DOHH2 (cell line): ENCODE results near the gene FBXW7.

Experiments
- H3F3A ChIP-seq: fragments of 200-600 bp; sonication (generic), shearing (Covaris generic); 2 replicates; pipeline ENCODE4 v1.6.0; 2016; ENCODE audit warnings: antibody characterized with exemption, mild to moderate bottlenecking; ENCODE audit not compliant: control insufficient read depth, insufficient read depth
- H3K27ac ChIP-seq: fragments of 200-600 bp; sonication (generic); 2 replicates; pipeline ENCODE4 v1.5.1; 2014; ENCODE audit warnings: low read depth, mild to moderate bottlenecking, low read length, moderate library complexity
- H3K27me3 ChIP-seq: fragments of 200-600 bp; sonication (generic); 2 replicates; pipeline ENCODE4 v1.6.1; 2014; ENCODE audit warnings: mild to moderate bottlenecking, low read length, mixed read lengths; ENCODE audit not compliant: control insufficient read depth
- H3K36me3 ChIP-seq: fragments of 200-600 bp; sonication (generic); 2 replicates; pipeline ENCODE4 v1.6.1; 2014; ENCODE audit warnings: mild to moderate bottlenecking, low read length, moderate library complexity, mixed read lengths; ENCODE audit not compliant: control insufficient read depth
- H3K4me1 ChIP-seq: fragments of 200-600 bp; sonication (generic); 2 replicates; pipeline ENCODE4 v1.6.1; 2014; ENCODE audit warnings: mild to moderate bottlenecking, low read length, mixed read lengths; ENCODE audit not compliant: control insufficient read depth
- H3K4me2 ChIP-seq: fragments of 200-600 bp; sonication (generic); 2 replicates; pipeline ENCODE4 v1.6.0; 2014; ENCODE audit warnings: mild to moderate bottlenecking, low read length, moderate library complexity
- H3K4me3 ChIP-seq: fragments of 200-600 bp; sonication (generic); 2 replicates; pipeline ENCODE4 v1.5.1; 2014; ENCODE audit warnings: mild to moderate bottlenecking, low read length, mixed read lengths
- H3K79me2 ChIP-seq: fragments of 200-600 bp; sonication (generic); 2 replicates; pipeline ENCODE4 v1.6.1; 2014; ENCODE audit warnings: mild to moderate bottlenecking, low read length, mixed read lengths; ENCODE audit not compliant: control insufficient read depth
- H3K9me2 ChIP-seq: fragments of 200-600 bp; sonication (generic); replicated peaks from 2 replicates; pipeline ENCODE4 v1.6.1; 2014; ENCODE audit warnings: mild to moderate bottlenecking, low read length, mixed read lengths; ENCODE audit not compliant: control insufficient read depth
- H3K9me3 ChIP-seq: fragments of 200-600 bp; sonication (generic); 2 replicates; pipeline ENCODE4 v1.6.1; 2014; ENCODE audit warnings: antibody characterized with exemption, low read length, mixed read lengths; ENCODE audit not compliant: control insufficient read depth, insufficient read depth
- H4K20me1 ChIP-seq: fragments of 200-600 bp; sonication (generic); 2 replicates; pipeline ENCODE4 v1.6.0; 2014; ENCODE audit warnings: low read depth, mild to moderate bottlenecking, antibody characterized with exemption, low read length, moderate library complexity; ENCODE audit not compliant: control insufficient read depth, insufficient read depth
- CTCF ChIP-seq: fragments of 200-600 bp; sonication (generic); IDR thresholded peaks from one replicate; pipeline ENCODE4 v1.5.1; 2014; ENCODE audit warnings: antibody characterized with exemption, mild to moderate bottlenecking, low read depth, low read length; ENCODE audit not compliant: poor library complexity, severe bottlenecking
- EZH2phosphoT487 ChIP-seq: fragments of 200-600 bp; sonication (generic); IDR thresholded peaks from 2 replicates; pipeline ENCODE4 v1.6.1; 2017; ENCODE audit warnings: borderline replicate concordance, mild to moderate bottlenecking, antibody characterized with exemption, low read length, moderate library complexity, mixed read lengths

FBXW7 gene

GRCh38 chr4:152289941-152290340 lies 246.0 kb downstream of the FBXW7 start:
- H3F3A ChIP-seq, result no peaks in the 10 kb centered on the region
- H3K4me1 ChIP-seq, result no peaks in the 10 kb centered on the region
- H3K27me3 ChIP-seq, result peaks cover 7% of the 10 kb centered on the region; the same call in 1 of the 2 replicates
- no peaks in the 10 kb centered on the region for H3K79me2 ChIP-seq
- H3K9me2 ChIP-seq, result no peaks in the 10 kb centered on the region
- no peaks in the 10 kb centered on the region for H3K9me3 ChIP-seq
- no peak overlapping the region for H3K27ac ChIP-seq
- H3K4me2 ChIP-seq, result no peak overlapping the region
- no peaks in the 10 kb centered on the region for H4K20me1 ChIP-seq
- H3K4me3 ChIP-seq, result no peak overlapping the region
- TF ChIP-seq CTCF (no peak), EZH2phosphoT487 (no peak)
- H3K36me3 ChIP-seq, result no peaks in the 10 kb centered on the region

GRCh38 chr4:152289541-152289940 lies 246.4 kb downstream of the FBXW7 start:
- no peak for TF ChIP-seq CTCF
- TF ChIP-seq EZH2phosphoT487, result no peak
- Histone ChIP-seq H3K4me3 (no peak overlapping the region), H3K4me2 (no peak overlapping the region), H3K9me2 (no peaks in the 10 kb centered on the region), H3F3A (no peaks in the 10 kb centered on the region), H3K4me1 (no peaks in the 10 kb centered on the region), H3K9me3 (no peaks in the 10 kb centered on the region), H4K20me1 (no peaks in the 10 kb centered on the region), H3K27ac (no peak overlapping the region), H3K79me2 (no peaks in the 10 kb centered on the region), H3K27me3 (peaks cover 7% of the 10 kb centered on the region; the same call in 1 of the 2 replicates), H3K36me3 (no peaks in the 10 kb centered on the region)

- Histone ChIP-seq H3K79me2 (no peaks in the 10 kb centered on the region), H3K36me3 (no peaks in the 10 kb centered on the region), H4K20me1 (no peaks in the 10 kb centered on the region), H3K27me3 (peaks cover 9% of the 10 kb centered on the region; the same call in 1 of the 2 replicates), H3K4me3 (no peak overlapping the region), H3K27ac (no peak overlapping the region), H3F3A (no peaks in the 10 kb centered on the region), H3K4me1 (no peaks in the 10 kb centered on the region), H3K9me3 (no peaks in the 10 kb centered on the region), H3K4me2 (no peak overlapping the region), H3K9me2 (no peaks in the 10 kb centered on the region)
- TF ChIP-seq EZH2phosphoT487 (no peak), CTCF (no peak)
These were observed 252.0 kb downstream of the FBXW7 start for GRCh38 chr4:152283801-152284470.
